Measurements from ENCODE around the gene NOL3.
A peak's percentile ranks its signal among the peaks of the same experiment; 100 is the strongest.

NOL3 gene

DNA sequence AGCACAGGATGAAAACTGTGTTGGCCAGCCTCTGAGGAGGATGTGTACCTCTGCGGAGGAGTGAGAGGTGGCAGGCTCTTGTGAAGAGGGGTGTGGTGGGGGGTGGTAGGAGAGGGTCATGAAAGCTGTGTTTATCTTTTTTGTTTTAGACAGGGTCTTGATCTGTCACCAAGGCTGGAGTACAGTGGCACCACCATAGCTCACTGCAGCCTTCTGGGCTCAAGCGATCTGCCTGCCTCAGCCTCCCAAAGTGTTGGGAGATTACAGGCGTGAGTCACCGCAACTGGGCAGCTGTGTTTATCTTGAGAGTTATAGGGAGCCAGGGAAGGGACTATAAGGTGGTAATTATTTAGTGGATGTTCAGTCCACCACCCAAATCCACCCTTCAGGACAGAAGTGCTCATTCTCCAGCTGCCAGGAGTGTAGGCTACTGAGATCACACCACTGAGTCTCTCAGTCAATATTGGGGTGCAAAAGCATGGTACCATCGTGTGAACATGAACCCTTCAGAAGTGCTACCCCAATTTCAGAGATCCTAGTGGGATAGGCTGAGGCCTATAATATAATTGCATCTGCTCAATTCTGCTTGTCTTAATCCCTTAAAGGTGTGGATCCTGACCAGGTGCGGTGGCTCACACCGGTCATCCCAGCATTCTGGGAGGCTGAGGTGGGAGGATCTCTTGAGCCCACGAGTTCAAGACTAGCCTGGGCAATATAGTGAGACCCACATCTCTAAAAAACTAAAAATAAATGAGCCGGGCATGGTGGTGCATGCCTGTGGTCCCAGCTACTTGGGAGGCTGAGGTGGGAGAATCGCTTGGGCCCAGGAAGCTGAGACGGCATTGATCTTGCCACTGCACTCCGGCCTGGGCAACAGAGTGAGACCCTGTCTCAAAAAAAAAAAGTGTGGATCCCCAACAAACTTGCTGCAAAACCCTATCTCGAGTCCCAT lies 20.4 kb downstream of the NOL3 start:
- no peak for ATAC-seq

DNA sequence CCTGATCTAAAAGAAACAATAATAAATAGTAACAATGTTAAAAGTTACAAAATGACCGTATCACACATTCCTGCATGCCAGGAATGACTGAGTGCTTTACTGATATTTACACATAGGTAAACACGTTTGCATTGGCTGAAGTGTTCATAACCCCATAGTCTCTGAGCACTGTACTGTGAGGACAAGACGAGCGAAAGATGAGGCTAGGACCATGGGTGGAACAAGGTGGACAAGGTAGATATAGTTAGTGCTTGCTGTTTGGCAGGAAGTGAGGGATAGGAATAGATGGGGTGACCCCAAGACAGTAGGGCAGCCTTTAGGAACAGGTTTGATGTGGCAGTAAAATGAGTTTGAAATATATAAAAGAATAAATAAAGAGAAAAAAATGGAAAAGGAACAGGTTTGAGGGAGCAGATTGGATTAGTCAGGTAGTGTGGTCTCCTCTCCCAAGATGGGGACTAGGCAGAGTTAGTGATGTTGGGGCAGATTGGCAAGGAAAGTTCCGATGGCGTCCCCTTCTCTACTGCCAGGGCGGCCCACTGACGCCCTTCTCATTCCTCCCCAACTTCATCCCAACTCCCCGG lies 21.2 kb downstream of the NOL3 start:
- no peak for ATAC-seq

DNA sequence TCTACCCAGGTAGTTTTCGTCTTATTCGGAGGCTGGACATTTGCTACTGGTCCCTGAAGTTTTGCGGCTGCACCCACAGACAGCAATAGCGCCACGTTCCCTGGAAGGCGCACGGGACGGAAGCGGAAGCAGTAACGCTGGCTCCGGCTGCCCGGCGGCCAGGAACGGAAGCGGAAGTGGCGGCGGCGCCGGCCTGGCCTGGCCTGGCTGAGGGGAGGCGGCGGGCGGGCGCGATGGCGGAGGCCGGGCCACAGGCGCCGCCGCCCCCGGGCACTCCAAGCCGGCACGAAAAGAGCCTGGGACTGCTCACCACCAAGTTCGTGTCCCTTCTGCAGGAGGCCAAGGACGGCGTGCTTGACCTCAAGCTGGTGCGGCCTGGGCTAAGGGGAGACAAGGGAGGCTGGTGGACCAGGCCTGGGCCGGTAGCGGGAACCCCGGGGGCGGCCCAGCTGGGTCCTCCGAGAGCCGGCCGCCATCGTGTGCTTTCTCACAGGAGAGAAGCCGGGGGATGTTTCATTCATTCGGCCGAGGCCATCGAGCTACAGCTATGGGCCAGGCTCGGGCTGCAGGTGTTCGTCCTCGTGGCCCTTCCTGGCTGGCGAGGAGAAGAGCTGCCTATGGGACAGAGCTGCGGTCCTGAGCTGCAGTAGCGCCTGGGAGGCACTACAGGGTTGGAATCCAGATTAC lies 21.8 kb downstream of the NOL3 start, which contains the start of gene E2F4:
Gene E2F4, plus strand, starts transcription at position 161 of the 687 bp plus-strand sequence. Its CDS starts 73 bp downstream, at position 234.
- peak; percentile 97 to 99 for ATAC-seq

DNA sequence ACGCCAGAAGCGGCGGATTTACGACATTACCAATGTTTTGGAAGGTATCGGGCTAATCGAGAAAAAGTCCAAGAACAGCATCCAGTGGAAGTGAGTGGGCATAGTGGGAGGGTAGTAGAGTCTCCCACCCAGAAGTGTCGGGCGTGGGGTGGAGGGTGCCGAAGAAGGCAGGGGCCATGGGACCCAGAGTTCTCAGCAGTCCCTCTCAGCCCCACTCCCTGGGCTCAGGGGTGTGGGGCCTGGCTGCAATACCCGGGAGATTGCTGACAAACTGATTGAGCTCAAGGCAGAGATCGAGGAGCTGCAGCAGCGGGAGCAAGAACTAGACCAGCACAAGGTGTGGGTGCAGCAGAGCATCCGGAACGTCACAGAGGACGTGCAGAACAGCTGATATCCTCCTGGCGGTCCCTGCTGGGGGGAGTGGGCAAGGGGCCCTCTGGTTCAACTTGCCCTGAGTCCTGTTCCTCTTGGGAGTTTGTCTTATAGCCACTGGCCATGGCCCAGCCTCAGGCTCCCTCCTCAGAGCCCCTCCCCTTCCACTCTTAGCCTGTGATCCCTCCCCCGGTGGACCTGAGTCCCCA lies 22.5 kb downstream of the NOL3 start:
- ATAC-seq, result no peak

DNA sequence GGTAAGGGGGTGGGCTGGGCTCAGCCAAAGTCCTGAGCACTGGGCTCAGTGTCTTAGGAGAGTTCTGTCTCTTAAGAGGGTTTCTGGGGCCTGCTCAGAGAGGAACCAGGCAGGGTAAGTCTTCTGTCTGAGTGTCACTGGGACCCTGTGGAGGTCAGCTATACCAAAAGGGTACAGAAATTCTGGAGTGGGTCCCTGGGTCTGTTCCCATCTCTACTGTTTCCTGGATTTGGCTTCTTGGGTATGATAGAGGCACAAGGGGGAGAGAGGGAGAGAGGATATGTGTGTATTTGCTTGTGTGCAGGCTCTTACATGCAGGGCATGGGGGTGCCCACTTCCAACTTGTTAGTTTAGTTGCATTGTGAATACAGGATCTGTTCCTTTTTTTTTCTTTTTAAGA lies 23.2 kb downstream of the NOL3 start:
- ATAC-seq, result no peak

DNA sequence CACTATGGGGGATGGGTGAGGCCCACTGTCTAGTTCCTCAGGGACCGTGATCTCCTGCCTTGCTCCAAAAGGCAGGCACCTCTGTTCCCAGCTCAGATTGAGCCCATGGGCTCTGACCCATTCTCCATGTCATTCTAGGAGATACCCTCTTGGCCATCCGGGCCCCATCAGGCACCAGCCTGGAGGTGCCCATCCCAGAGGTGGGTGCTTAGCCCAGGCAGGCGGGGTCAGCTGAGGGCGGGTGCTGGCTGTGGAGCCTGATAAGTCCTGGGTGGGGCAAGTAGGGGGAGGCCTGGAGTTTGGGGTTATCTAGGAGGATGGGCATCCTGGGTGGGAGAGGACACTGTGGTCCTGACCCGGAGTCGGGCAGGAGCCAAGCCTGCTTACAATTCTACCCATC lies 23.9 kb downstream of the NOL3 start:
- ATAC-seq, result no peak

DNA sequence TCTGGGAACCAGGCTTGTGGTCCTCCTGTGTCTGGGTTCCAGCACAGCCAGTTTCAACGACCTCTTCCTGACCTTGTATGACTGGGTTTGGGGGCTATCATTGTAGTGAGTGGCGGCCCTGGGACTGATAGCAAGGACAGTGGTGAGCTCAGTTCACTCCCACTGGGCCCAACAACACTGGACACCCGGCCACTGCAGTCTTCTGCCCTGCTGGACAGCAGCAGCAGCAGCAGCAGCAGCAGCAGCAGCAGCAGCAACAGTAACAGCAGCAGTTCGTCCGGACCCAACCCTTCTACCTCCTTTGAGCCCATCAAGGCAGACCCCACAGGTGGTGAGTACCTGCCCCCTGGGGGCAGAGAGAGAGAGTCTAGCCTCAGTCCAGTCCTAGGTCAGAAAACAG lies 25.3 kb downstream of the NOL3 start:
- no peak for ATAC-seq

DNA sequence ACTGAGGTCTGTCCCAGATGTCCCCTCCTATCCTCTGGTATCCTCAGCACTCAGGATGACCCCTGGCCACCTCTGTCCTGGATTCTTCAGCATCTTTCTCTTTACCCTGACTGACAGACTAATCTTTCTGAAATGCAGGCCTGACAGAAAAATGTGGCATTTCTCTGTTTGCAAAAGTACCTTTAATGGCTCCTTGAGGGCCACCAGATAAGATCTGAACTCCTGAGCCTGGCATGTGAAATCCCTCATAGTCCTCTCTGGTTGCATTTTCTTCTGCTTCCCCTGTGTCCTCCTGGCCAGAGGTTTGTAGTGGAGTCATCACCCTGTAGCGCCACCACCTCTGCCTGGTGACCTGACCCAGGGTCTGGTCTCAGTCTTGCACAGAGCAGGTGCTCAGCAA lies 26.5 kb downstream of the NOL3 start:
- no peak for ATAC-seq

DNA sequence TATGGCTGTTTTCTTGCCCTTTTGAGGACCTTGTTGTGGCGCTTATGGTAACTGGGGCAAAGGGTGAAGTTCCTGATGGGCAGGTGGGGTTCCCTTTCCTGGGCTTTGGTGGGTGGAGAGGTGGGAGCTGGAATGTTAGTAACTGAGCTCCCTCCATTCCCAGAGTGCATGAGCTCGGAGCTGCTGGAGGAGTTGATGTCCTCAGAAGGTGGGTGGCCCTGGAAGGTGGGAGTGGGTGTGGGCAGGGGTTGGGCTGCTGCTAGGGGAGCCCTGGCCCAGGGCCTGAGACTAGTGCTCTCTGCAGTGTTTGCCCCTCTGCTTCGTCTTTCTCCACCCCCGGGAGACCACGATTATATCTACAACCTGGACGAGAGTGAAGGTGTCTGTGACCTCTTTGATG lies 27.4 kb downstream of the NOL3 start:
- peak in 1 of 2 donors; percentile 3 for ATAC-seq

DNA sequence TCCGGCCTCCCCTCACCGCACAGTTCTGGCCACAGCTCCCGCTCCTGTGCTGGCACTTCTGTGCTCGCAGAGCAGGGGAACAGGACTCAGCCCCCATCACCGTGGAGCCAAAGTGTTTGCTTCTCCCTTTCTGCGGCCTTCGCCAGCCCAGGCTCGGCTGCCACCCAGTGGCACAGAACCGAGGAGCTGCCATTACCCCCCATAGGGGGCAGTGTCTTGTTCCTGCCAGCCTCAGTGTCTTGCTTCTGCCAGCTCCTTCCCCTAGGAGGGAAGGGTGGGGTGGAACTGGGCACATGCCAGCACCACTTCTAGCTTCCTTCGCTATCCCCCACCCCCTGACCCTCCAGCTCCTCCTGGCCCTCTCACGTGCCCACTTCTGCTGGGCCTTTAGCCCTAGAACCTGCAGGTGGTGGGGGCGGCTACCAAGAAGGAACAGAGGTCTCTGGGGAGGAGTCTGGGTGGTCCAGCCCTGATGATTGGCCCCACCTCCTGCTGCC lies 27.9 kb downstream of the NOL3 start:
- ATAC-seq, result peak; percentile 48 to 58

DNA sequence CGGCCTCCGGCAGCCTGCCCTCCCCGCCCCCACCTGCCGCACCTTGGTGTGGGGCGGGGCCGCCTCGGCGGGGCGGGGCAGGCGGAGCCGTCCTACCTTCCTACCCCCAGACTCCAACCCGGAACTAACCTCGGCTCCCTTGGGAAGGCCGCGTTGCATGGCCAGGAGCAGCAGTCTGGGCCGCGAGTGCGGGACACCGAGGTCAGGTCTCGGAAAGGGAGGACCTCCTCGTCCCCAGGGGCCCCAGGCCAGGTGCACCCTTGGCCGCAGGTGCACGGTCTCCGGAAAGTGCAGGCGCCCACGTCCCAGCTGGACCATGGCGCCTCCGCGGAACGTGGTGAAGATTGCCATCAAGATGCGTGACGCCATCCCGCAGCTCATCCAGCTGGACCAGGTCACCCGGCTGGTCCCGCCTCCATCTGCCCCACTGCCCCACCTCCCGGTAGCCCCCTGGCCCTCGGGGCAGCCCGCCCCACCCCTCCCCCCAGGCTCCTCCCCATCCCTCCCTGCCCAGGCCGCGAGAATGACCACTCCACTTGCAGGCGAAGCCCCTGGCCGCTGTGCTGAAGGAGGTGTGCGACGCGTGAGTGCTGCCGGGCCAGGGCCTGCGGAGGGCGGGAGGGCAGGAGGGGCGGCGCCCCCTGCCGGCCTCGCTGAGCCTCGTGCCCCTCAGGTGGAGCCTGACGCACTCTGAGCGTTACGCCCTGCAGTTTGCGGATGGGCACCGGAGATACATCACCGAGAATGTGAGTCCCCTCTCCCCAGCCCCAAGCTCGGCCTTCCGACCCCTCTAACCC lies 28.9 kb downstream of the NOL3 start, which contains the start of gene ELMO3:
Gene ELMO3, plus strand, starts transcription at position 121 of the 797 bp plus-strand sequence. Its CDS starts 196 bp downstream, at position 317.
- no peak for ATAC-seq

DNA sequence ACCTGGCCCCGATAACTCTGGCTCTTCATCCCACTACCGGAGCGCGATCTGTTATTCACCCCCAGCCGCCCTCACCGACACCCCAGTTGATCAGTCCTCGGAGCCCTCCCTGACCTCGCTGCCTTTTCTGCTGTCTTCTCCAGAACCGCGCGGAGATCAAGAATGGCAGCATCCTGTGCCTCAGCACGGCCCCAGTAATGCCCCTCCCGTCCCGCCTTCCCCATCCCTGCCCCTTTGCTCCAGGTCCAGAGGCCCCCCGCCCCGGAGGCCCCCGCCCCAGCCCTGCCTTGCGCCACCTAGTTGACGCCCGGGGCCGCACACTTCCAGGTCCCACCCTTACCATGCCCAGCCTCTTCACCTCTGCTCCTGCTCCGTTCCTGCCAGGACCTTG lies 29.5 kb downstream of the NOL3 start:
- no peak for ATAC-seq

DNA sequence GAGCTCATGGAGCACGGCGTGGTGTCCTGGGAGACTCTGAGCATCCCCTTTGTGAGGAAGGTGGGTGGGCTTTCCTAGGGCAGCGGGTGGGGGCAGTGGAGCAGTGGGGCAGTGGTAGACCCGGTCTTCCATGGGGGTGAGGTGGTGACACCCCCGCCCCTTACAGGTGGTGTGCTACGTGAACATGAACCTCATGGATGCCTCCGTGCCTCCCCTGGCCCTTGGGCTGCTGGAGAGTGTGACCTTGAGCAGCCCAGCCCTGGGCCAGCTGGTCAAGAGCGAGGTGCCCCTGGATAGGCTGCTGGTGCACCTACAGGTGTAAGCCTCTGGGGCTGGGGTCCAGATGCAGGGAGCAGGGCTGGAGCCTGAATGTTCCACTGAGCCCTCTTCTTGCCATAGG lies 30.2 kb downstream of the NOL3 start:
- ATAC-seq, result no peak

DNA sequence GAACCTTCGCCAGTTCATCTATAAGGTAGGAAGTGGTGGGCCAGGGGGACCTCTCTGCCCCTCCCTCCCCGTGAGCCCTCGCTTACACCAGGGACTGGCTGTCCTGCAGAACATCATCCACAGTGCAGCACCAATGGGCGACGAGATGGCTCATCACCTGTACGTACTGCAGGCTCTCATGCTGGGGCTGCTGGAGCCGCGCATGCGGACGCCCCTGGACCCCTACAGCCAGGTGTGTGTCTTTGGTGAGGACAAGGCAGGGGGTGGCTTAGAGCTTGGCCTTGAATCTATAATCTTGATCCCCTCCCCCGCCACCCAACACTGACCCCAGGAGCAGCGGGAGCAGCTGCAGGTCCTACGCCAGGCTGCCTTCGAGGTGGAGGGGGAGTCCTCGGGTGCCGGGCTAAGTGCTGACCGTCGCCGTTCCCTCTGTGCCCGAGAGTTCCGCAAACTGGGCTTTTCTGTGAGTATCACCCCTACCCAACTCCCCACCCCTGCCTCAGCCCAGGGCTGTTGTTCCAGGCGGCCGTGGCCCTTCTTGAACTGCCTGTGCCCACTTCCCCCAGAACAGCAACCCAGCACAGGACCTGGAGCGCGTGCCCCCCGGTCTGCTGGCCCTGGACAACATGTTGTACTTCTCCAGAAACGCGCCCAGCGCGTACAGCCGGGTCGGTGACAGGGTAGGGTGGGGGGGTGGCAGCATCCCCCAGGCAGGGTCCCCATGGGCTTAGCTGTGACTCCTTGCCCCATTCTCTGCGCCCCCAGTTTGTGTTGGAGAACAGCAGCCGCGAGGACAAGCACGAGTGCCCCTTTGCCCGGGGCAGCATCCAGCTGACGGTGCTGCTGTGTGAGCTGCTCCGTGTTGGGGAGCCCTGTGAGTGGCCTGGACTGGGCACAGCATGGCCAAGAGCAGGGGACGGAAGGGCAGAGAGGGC lies 31.3 kb downstream of the NOL3 start:
- no peak for ATAC-seq

DNA sequence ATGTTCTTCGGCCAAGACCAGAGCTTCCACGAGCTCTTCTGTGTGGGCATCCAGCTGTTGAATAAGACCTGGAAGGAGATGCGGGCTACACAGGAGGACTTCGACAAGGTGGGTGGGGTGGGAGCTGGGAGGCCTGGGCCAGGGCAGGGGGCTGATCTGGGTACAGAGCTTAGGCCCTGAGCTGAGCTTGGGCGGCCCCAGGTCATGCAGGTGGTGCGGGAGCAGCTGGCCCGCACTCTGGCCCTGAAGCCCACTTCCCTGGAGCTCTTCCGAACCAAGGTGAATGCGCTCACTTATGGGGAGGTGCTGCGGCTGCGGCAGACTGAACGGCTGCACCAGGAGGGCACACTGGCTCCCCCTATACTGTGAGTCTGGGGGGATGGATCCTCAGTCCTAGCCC lies 32.1 kb downstream of the NOL3 start:
- no peak for ATAC-seq

DNA sequence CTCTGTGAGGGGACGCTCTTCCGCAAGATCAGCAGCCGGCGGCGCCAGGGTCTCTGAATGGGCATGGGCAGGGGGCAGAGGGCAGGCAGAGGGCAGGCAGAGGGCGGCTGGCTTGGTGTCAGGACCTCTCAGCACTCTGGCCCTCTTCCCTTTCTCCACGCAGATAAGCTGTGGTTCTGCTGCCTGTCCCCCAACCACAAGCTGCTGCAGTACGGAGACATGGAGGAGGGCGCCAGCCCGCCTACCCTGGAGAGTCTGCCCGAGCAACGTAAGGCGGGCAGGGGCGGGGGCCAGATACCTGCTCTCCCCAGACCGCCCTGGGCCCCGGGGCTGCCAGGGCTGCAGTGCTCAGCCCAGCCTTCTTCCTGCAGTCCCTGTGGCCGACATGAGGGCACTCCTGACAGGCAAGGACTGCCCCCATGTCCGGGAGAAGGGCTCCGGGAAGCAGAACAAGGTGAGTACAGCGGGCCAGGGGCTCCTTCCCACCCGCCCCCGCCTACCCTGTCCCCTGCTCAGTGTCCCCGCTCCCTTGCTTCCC lies 32.7 kb downstream of the NOL3 start:
- ATAC-seq, result no peak

DNA sequence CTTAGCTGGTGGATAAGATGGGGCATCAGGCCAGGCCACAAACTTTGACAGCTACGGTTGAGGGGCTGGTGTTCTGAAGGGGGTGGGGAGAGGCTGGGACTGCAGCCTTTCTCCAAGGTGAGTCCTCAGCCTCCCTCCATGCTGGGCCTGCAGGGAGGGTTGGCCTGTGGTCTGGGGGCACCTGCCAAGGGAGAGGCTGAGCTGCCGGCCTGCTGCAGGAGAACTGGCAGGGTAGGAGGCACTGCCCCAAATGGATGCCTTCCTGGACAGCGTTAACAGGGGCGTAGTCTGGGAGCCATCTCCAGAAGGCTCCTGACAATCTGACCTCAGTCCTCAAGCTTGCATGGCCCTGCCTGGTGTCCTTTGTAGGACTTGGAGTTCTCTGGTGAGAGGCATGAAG lies 33.7 kb downstream of the NOL3 start:
- no peak for ATAC-seq

DNA sequence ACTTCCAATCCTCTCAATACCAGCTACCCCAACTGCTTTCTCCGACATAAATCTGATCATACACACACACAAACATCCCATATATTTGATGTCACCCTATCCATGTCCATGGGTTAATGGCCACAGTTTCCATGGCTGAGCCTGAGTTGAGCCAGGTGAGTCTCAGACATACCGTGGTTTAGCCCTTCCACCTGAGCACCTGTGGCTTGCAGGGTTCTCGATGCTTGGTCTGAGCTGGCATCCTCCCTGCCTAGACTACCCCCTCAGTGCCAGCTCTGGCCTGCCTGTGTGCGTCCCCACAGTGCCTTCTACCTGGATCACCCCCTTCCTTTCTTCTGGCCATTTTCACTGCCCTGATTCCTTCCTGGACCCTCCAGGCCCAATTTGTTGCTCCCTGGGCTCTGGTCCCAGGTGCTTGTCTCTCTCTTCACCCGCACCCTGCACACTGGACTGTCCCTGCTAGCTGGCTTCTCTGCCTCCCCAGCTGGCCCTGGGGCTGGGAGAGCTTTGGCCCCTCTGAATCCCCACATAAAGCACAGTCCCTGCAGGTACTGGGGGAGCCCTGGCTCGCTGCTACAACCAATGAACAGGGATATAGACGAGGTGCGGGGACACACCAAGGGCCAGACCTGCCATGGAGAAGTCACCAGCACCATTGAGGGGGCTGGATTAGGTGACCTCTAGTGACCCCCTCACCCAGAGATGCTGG lies 35.9 kb downstream of the NOL3 start:
- no peak for ATAC-seq

DNA sequence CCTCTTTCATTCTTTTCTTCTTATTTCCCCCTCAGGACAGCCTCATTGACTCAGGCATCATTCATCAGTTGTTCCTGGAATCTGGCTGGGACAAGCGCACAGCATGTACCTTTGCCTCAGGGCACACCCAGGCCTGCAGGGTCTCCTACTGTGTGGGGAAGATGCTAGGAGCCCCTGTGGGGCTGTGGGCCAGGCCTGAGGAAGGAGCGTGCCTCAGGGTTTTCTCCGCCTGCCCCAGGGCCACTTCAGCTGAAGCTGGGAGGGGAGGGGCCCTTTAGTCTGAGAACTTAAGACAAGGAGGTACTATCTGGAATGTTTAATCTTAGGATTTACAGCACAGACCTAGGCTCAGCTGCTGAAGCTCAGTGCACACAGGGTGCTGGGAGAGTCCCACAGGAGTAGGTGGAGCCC lies 36.5 kb downstream of the NOL3 start:
- no peak for ATAC-seq

Measured in activated CD4-positive, CD25-positive, alpha-beta regulatory T cell treated with anti-CD3 and anti-CD28 coated beads, Interleukin-2, amount 50 U/mL, for 24 hours (primary cell).